Measurements from ENCODE around the gene ERCC8.
"Not testable (repeated sequence)": the region's sequence is repeated elsewhere in the genome, so short reads cannot be mapped to it uniquely, and the experiment has no call there.

The ERCC8 gene, protein sequence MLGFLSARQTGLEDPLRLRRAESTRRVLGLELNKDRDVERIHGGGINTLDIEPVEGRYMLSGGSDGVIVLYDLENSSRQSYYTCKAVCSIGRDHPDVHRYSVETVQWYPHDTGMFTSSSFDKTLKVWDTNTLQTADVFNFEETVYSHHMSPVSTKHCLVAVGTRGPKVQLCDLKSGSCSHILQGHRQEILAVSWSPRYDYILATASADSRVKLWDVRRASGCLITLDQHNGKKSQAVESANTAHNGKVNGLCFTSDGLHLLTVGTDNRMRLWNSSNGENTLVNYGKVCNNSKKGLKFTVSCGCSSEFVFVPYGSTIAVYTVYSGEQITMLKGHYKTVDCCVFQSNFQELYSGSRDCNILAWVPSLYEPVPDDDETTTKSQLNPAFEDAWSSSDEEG

GRCh38 chr5:60944904-60945812 is at the start of gene ERCC8, which contains the start of gene NDUFAF2:
Gene ERCC8, minus strand, starts transcription at chr5:60945070. Its CDS starts 62 bp downstream, at chr5:60945008.
Gene NDUFAF2, plus strand, starts transcription at chr5:60945205. Its CDS starts 51 bp downstream, at chr5:60945256.
- Mint-ChIP-seq H3K27me3 (no peaks in the 10 kb centered on the region), H3K4me3 (no peak within 1 kb of the TSS), H3K27ac (no peak within 1 kb of the TSS), H3K36me3 (ENCODE audit: low read depth) (no peaks in the 10 kb centered on the region), H3K9me3 (no peaks in the 10 kb centered on the region), H3K4me1 (ENCODE audit: low read depth) (peaks cover 7% of the 10 kb centered on the region)
- intact Hi-C loops (cut with micrococcal nuclease), result loop anchor here (2.0 to 5.0 kb wide), 3 partner anchors 244 to 1362 kb away; partner anchors contain the start of genes DEPDC1B and KIF2A

- peaks cover 12% of the 10 kb centered on the region for H3K36me3 Mint-ChIP-seq (ENCODE audit: low read depth)
- no peaks in the 10 kb centered on the region for H3K4me1 Mint-ChIP-seq (ENCODE audit: low read depth)
- H3K4me3 Mint-ChIP-seq, result no peak overlapping the region
- H3K27ac Mint-ChIP-seq, result no peak overlapping the region
- peaks cover 60% of the 10 kb centered on the region for H3K9me3 Mint-ChIP-seq
- intact Hi-C loops (cut with micrococcal nuclease), result no loop called here
- H3K27me3 Mint-ChIP-seq, result no peaks in the 10 kb centered on the region
Measured at GRCh38 chr5:60993875-60994571, 49.2 kb upstream of the ERCC8 start.

GRCh38 chr5:60993425-60993824 is 48.6 kb upstream of the ERCC8 start:
- Mint-ChIP-seq H3K4me3 (no peak overlapping the region), H3K27ac (no peak overlapping the region), H3K36me3 (ENCODE audit: low read depth) (peaks cover 12% of the 10 kb centered on the region), H3K4me1 (ENCODE audit: low read depth) (no peaks in the 10 kb centered on the region), H3K9me3 (peaks cover 62% of the 10 kb centered on the region), H3K27me3 (no peaks in the 10 kb centered on the region)
- intact Hi-C loops (cut with micrococcal nuclease), result no loop called here

DNA sequence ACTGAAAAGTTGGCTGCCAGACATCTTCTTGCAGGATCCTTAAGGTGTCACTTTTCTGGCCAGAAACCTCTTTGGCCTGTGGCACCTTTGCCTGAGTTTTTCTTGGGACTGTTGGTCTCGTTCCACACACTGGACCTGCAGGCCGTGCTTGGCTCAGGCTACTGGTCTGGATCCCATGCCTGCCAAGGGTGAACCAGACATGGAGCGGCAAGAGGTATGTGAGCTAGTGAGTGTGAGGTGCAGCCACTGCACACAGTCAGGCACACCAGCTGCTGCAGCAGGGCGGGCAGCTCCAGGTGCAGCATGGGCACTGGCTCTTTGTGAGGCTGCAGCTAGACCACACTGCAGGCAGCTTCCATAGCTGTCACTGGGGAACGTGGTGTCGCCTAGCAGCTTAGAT is 48.0 kb upstream of the ERCC8 start:
- H3K9me3 Mint-ChIP-seq, result peaks cover 68% of the 10 kb centered on the region
- no peaks in the 10 kb centered on the region for H3K4me1 Mint-ChIP-seq (ENCODE audit: low read depth)
- intact Hi-C loops (cut with micrococcal nuclease), result no loop called here
- H3K4me3 Mint-ChIP-seq, result no peak overlapping the region
- peaks cover 12% of the 10 kb centered on the region for H3K36me3 Mint-ChIP-seq (ENCODE audit: low read depth)
- H3K27me3 Mint-ChIP-seq, result no peaks in the 10 kb centered on the region
- H3K27ac Mint-ChIP-seq, result no peak overlapping the region

DNA sequence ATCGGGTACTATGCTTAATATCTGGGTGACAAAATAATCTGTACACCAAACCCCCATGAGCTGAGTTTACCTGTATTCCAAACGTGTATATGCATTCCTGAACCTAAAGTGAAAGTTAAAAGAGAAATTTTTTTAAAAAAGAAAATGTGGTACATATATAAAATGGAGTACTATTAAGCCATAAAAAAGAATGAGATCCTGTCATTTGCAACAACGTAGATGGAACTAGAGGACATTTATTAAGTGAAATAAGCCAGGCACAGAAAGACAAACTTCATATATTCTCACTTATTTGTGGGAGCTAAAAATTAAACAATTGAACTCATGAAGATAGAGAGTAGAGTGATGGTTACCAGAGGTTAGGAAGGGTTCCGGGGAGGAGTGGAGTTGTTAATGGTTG is 44.9 kb upstream of the ERCC8 start:
- peaks cover 21% of the 10 kb centered on the region for H3K36me3 Mint-ChIP-seq (ENCODE audit: low read depth)
- intact Hi-C loops (cut with micrococcal nuclease), result no loop called here
- peaks cover 90% of the 10 kb centered on the region for H3K9me3 Mint-ChIP-seq
- no peaks in the 10 kb centered on the region for H3K4me1 Mint-ChIP-seq (ENCODE audit: low read depth)
- no peaks in the 10 kb centered on the region for H3K27me3 Mint-ChIP-seq
- no peak overlapping the region for H3K27ac Mint-ChIP-seq
- no peak overlapping the region for H3K4me3 Mint-ChIP-seq

GRCh38 chr5:60982127-60982526 is 37.3 kb upstream of the ERCC8 start:
- intact Hi-C loops (cut with micrococcal nuclease); H3K27ac Mint-ChIP-seq; H3K27me3 Mint-ChIP-seq; H3K4me3 Mint-ChIP-seq; H3K4me1 Mint-ChIP-seq (ENCODE audit: low read depth): not testable (repeated sequence)
- Mint-ChIP-seq H3K36me3 (ENCODE audit: low read depth) (peaks cover 13% of the 10 kb centered on the region), H3K9me3 (peaks cover 81% of the 10 kb centered on the region)

DNA sequence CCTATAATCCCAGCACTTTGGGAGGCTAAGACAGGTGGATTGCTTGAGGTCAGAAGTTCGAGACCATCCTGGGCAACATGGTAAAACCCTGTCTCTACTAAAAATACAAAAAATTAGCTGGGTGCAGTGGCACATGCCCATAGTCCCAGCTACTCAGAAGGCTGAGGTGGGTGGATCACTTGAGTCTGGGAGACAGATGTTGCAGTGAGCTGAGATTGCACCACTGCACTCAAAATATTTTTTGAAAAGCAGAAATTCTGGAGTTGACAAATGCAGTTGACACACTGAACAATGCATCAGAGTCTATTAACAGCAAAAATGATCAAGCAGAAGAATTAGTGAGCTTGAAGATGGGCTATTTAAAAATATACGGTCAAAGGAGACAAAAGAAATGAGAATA is 35.6 kb upstream of the ERCC8 start:
- H3K27ac Mint-ChIP-seq, result no peak overlapping the region
- no peak overlapping the region for H3K4me3 Mint-ChIP-seq
- H3K27me3 Mint-ChIP-seq, result no peaks in the 10 kb centered on the region
- H3K36me3 Mint-ChIP-seq (ENCODE audit: low read depth), result peaks cover 12% of the 10 kb centered on the region
- H3K9me3 Mint-ChIP-seq, result peaks cover 68% of the 10 kb centered on the region
- intact Hi-C loops (cut with micrococcal nuclease), result no loop called here
- no peaks in the 10 kb centered on the region for H3K4me1 Mint-ChIP-seq (ENCODE audit: low read depth)

GRCh38 chr5:60978968-60979367 is 34.1 kb upstream of the ERCC8 start:
- no peak overlapping the region for H3K4me3 Mint-ChIP-seq
- H3K36me3 Mint-ChIP-seq (ENCODE audit: low read depth), result peaks cover 6% of the 10 kb centered on the region
- H3K27me3 Mint-ChIP-seq, result no peaks in the 10 kb centered on the region
- intact Hi-C loops (cut with micrococcal nuclease), result no loop called here
- no peak overlapping the region for H3K27ac Mint-ChIP-seq
- no peaks in the 10 kb centered on the region for H3K4me1 Mint-ChIP-seq (ENCODE audit: low read depth)
- peaks cover 57% of the 10 kb centered on the region for H3K9me3 Mint-ChIP-seq

DNA sequence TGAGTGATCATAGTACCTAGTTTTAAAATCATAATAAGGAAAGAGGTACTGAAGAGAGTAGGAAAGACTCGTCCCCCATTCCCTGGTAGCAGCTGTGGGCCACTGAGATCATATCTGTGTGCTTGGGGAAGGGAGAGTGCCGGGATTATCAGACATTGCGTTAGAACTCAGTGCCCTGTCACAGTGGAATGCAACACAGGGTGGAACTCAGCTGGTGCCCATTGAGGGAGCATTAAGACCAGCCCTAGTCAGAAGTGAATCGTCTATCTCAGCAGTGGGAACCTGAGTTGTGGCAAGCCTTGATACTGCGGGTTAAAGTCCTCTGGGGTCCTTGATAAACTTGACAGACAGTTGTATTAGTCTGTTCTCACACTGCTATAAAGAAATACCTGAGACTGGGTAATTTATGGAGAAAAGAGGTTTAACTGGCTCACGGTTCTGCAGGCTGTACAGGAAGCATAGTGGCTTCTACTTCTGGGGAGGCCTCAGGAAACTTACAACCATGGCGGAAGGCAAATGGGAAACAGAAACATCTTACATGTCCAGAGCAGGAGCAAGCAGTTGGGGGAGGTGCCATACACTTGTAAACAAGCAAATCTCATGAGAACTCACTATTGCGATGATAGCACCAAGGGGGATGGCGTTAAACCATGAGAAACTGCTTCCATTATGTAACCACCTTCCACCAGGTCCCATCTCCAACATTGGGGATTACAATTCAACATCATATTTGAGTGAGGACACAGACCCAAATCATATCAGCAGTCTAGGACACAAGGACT is 33.3 kb upstream of the ERCC8 start:
- intact Hi-C loops (cut with micrococcal nuclease), result no loop called here
- Mint-ChIP-seq H3K27me3 (no peaks in the 10 kb centered on the region), H3K9me3 (peaks cover 57% of the 10 kb centered on the region), H3K27ac (no peak overlapping the region), H3K4me1 (ENCODE audit: low read depth) (no peaks in the 10 kb centered on the region), H3K4me3 (no peak overlapping the region), H3K36me3 (ENCODE audit: low read depth) (peaks cover 6% of the 10 kb centered on the region)

DNA sequence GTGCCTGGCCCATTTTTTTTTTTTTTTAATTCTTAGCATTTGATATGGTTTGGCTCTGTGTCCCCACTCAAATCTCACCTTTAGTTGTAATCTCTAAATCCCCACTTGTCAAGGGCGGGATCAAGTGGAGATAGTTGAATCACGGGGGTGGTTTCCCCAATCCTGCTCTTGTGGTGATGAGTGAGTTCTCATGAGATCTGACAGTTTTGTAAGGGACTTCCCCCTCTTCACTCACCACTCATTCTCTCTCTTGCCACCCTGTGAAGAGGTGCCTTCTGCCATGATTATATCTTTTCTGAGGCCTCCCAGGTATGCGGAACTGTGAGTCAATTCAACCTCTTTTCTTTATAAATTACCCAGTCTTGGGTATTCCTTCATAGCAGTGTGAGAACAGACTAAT is 27.4 kb upstream of the ERCC8 start:
- Mint-ChIP-seq H3K4me1 (ENCODE audit: low read depth) (no peaks in the 10 kb centered on the region), H3K36me3 (ENCODE audit: low read depth) (peaks cover 3% of the 10 kb centered on the region), H3K4me3 (no peak overlapping the region), H3K27me3 (no peaks in the 10 kb centered on the region), H3K27ac (no peak overlapping the region), H3K9me3 (peaks cover 34% of the 10 kb centered on the region)
- intact Hi-C loops (cut with micrococcal nuclease), result no loop called here

DNA sequence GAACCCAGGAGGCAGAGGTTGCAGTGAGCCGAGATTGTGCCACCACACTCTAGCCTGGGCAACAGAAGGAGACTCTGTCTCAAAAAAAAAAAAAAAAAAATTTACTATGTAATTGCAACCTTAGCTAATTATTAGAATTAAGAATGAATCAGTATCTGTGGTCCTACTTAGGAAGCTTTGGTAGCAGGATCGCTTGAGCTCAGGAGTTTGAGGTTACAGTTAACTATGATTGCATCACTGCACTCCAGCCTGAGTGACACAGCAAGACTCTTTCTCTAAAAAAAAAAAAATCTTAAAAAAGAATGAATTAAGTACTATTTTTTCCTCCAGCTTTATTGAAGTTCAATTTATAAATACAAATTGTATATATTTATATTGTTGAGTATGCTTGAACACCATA is 16.8 kb upstream of the ERCC8 start:
- no peaks in the 10 kb centered on the region for H3K36me3 Mint-ChIP-seq (ENCODE audit: low read depth)
- H3K9me3 Mint-ChIP-seq, result peaks cover 11% of the 10 kb centered on the region
- no peak overlapping the region for H3K4me3 Mint-ChIP-seq
- intact Hi-C loops (cut with micrococcal nuclease), result no loop called here
- no peaks in the 10 kb centered on the region for H3K4me1 Mint-ChIP-seq (ENCODE audit: low read depth)
- H3K27me3 Mint-ChIP-seq, result no peaks in the 10 kb centered on the region
- H3K27ac Mint-ChIP-seq, result no peak overlapping the region

GRCh38 chr5:60960591-60960990 is 15.7 kb upstream of the ERCC8 start:
- no peak overlapping the region for H3K4me3 Mint-ChIP-seq
- H3K27me3 Mint-ChIP-seq, result no peaks in the 10 kb centered on the region
- no peaks in the 10 kb centered on the region for H3K36me3 Mint-ChIP-seq (ENCODE audit: low read depth)
- intact Hi-C loops (cut with micrococcal nuclease), result no loop called here
- H3K9me3 Mint-ChIP-seq, result peaks cover under 1% of the 10 kb centered on the region
- H3K4me1 Mint-ChIP-seq (ENCODE audit: low read depth), result no peaks in the 10 kb centered on the region
- H3K27ac Mint-ChIP-seq, result no peak overlapping the region

DNA sequence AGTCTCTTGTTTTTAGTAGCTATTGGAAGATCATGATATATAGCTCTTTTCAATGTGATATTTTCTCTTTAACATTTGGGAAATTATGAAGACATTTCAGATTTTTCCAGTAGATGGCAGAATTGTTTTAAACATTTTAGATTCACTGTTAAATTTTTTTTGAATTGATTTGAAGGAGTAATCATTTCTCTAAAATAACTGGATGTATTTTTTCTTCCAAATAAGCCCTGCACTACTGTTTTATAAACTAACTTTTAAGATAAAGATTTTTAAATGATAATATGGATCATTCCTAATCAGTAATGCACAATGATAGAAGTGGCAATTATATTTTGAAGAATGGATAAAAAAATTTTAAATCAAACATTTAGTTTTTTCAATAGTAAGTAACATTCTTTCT is 14.3 kb upstream of the ERCC8 start:
- H3K4me3 Mint-ChIP-seq, result no peak overlapping the region
- H3K27me3 Mint-ChIP-seq, result no peaks in the 10 kb centered on the region
- H3K36me3 Mint-ChIP-seq (ENCODE audit: low read depth), result no peaks in the 10 kb centered on the region
- peaks cover 6% of the 10 kb centered on the region for H3K9me3 Mint-ChIP-seq
- H3K4me1 Mint-ChIP-seq (ENCODE audit: low read depth), result no peaks in the 10 kb centered on the region
- intact Hi-C loops (cut with micrococcal nuclease), result loop anchor here (5.0 kb wide), 1 partner anchor 1183 kb away; no protein-coding TSS in a partner anchor
- H3K27ac Mint-ChIP-seq, result no peak overlapping the region
